HepG2 (cell line): Measurements from ENCODE around the gene RNF208. TPM values are rescaled to one million over a fixed set of nuclear protein-coding genes. Genes with fewer than 3 reads are reported as not detected.

Source experiments
- ARNT ChIP-seq: fragments of 450-650 bp; IDR thresholded peaks from 2 replicates; pipeline ENCODE4 v1.6.1; 2017
- FOXJ3 ChIP-seq: sonication (generic); formaldehyde crosslinking; IDR thresholded peaks from 2 replicates; pipeline ENCODE4 v1.4.0; 2020; ENCODE audit warnings: missing genetic modification reagents, mild to moderate bottlenecking, borderline replicate concordance
- GABPA ChIP-seq, 2 experiments: IDR thresholded peaks; 2 replicates each; pipeline ENCODE4 v1.6.1; 2011 to 2016; ENCODE audit warnings: low read depth in 2 of 2, low read length in 1 of 2, missing biosample characterization in 1 of 2, missing genetic modification characterization in 1 of 2
- HHEX ChIP-seq: IDR thresholded peaks from 2 replicates; pipeline ENCODE4 v1.6.1; 2016; ENCODE audit warnings: control low read depth
- HNRNPLL ChIP-seq: fragments of 200-400 bp; formaldehyde crosslinking; IDR thresholded peaks from 2 replicates; pipeline ENCODE4 v1.6.1; 2017; ENCODE audit warnings: mild to moderate bottlenecking, low read depth, low read length; ENCODE audit not compliant: poor library complexity, severe bottlenecking
- HOMEZ ChIP-seq: IDR thresholded peaks from 2 replicates; pipeline ENCODE4 v1.6.1; 2016; ENCODE audit warnings: low read depth
- KLF9 ChIP-seq: IDR thresholded peaks from 2 replicates; pipeline ENCODE4 v1.6.1; 2016; ENCODE audit warnings: low read depth
- KMT2A ChIP-seq: sonication (generic); formaldehyde crosslinking; IDR thresholded peaks from 2 replicates; pipeline ENCODE4 v1.4.0; 2020; ENCODE audit warnings: missing genetic modification reagents
- MAF1 ChIP-seq: sonication (generic); formaldehyde crosslinking; IDR thresholded peaks from 2 replicates; pipeline ENCODE4 v1.5.0; 2020; ENCODE audit warnings: missing genetic modification reagents, borderline replicate concordance
- NRL ChIP-seq: sonication (generic); formaldehyde crosslinking; IDR thresholded peaks from 2 replicates; pipeline ENCODE4 v1.5.0; 2020; ENCODE audit warnings: missing genetic modification reagents, mild to moderate bottlenecking, moderate library complexity, borderline replicate concordance
- POLR2AphosphoS2 ChIP-seq: IDR thresholded peaks from 2 replicates; pipeline ENCODE4 v1.6.1; 2011; ENCODE audit warnings: low read depth, low read length, improper control_type of control experiment
- PRDM15 ChIP-seq: sonication (generic); formaldehyde crosslinking; IDR thresholded peaks from 2 replicates; pipeline ENCODE4 v1.4.0; 2020; ENCODE audit warnings: missing genetic modification reagents
- REPIN1 ChIP-seq: sonication (generic); formaldehyde crosslinking; IDR thresholded peaks from 2 replicates; pipeline ENCODE4 v1.8.0; 2022; ENCODE audit warnings: missing genetic modification reagents, low read depth, mild to moderate bottlenecking, borderline replicate concordance
- SOX13 ChIP-seq, 3 experiments: fragments of 450-650 bp in 1 of 3; sonication (generic) in 1 of 3; formaldehyde crosslinking in 1 of 3; IDR thresholded peaks in 2 of 3; conservative IDR thresholded peaks in 1 of 3; 2 replicates each; pipeline versions ENCODE4 v1.5.0 to v1.6.1; 2016 to 2020; ENCODE audit warnings: antibody characterized with exemption in 1 of 3, mild to moderate bottlenecking in 1 of 3, missing compliant biosample characterization in 1 of 3, missing genetic modification reagents in 1 of 3, moderate library complexity in 1 of 3
- TBP ChIP-seq: sonication (generic); formaldehyde crosslinking; IDR thresholded peaks from 2 replicates; pipeline ENCODE4 v1.5.0; 2020; ENCODE audit warnings: missing genetic modification reagents
- TRIM24 ChIP-seq: sonication (generic); formaldehyde crosslinking; IDR thresholded peaks from 2 replicates; pipeline ENCODE4 v1.8.0; 2022; ENCODE audit warnings: mild to moderate bottlenecking, missing genetic modification reagents
- ZBTB14 ChIP-seq: sonication (generic); formaldehyde crosslinking; IDR thresholded peaks from 2 replicates; pipeline ENCODE4 v1.4.0; 2020; ENCODE audit warnings: missing genetic modification reagents
- ZBTB20 ChIP-seq: sonication (generic); formaldehyde crosslinking; IDR thresholded peaks from 2 replicates; pipeline ENCODE4 v1.8.1; 2023; ENCODE audit warnings: missing genetic modification reagents, low read depth, mild to moderate bottlenecking, borderline replicate concordance
- ZNF251 ChIP-seq: sonication (generic); formaldehyde crosslinking; IDR thresholded peaks from 2 replicates; pipeline ENCODE4 v1.9.0; 2021; ENCODE audit warnings: mild to moderate bottlenecking, missing genetic modification reagents
- ZNF383 ChIP-seq: sonication (generic); formaldehyde crosslinking; IDR thresholded peaks from 2 replicates; pipeline ENCODE4 v1.4.0; 2020; ENCODE audit warnings: missing genetic modification reagents, mild to moderate bottlenecking, borderline replicate concordance
- ZNF44 ChIP-seq: sonication (generic); formaldehyde crosslinking; IDR thresholded peaks from 2 replicates; pipeline ENCODE4 v1.5.1; 2020; ENCODE audit warnings: mild to moderate bottlenecking, missing genetic modification reagents
- ZNF780A ChIP-seq: sonication (generic); formaldehyde crosslinking; IDR thresholded peaks from 2 replicates; pipeline ENCODE4 v1.8.0; 2022; ENCODE audit warnings: mild to moderate bottlenecking, missing genetic modification reagents, moderate library complexity
- polyA plus RNA-seq, 8 experiments: library from polyadenylated mRNA; depleted of rRNA in 3 of 8; stranded (reverse) in 7 of 8; unstranded in 1 of 8; fragments of >200 nt; fragmentation: Illumina TruSeq in 4 of 8; extraction: Trizol in 4 of 8; gene quantifications; 2 replicates each; pipeline versions ENCODE4 v1.2.1 to v1.2.3, GENCODE V29; 2011 to 2016; ENCODE audit warnings: low read depth in 4 of 8, missing spikeins in 1 of 8, mixed read lengths in 1 of 8; ENCODE audit not compliant: insufficient read depth in 1 of 8
- total RNA-seq, 5 experiments: library from RNA; depleted of rRNA; stranded (reverse); fragments of >200 nt; fragmentation: Illumina TruSeq; extraction: Trizol; gene quantifications; 2 replicates each; pipeline ENCODE4 v1.2.3, GENCODE V29; 2016; ENCODE audit warnings: low read depth in 1 of 5

The RNF208 gene
- total and polyA plus RNA-seq, 2 of the 13 experiments (the other 11 are each of a cell fraction or from before 2014, with no cell fraction given) = 1.6 to 2.1 TPM

- TF ChIP-seq MAF1 (CRISPR knock-in tag) = 0 out of 2 replicates have a peak, but pooled peaks have one; percentile 26
- no peak for TF ChIP-seq ZBTB14
- peak; percentile 89 for TF ChIP-seq PRDM15
- no peak for TF ChIP-seq ARNT
- TF ChIP-seq ZBTB20 (CRISPR knock-in tag) = peak; percentile 24; the same call in 1 of the 2 replicates
- TF ChIP-seq HNRNPLL = peak; percentile 69
- TF ChIP-seq SOX13 (IDR thresholded peaks at IDR 0.05) = no peak
- TF ChIP-seq SOX13 (CRISPR knock-in tag; conservative IDR thresholded peaks at IDR 0.05 in 1 of 2, IDR thresholded peaks at IDR 0.05 in 1 of 2) = 0 out of 4 replicates have a peak, but pooled peaks of 1 of the 2 experiments have one; percentile 22
- TF ChIP-seq TRIM24 (CRISPR knock-in tag) = no peak
- 0 out of 2 replicates have a peak, but pooled peaks have one; percentile 88 for TF ChIP-seq KLF9 (CRISPR knock-in tag)
- peak; percentile 34; the same call in 1 of the 2 replicates for TF ChIP-seq HOMEZ (CRISPR knock-in tag)
- TF ChIP-seq TBP (CRISPR knock-in tag) = no peak
- no peak for TF ChIP-seq NRL (CRISPR knock-in tag)
- TF ChIP-seq ZNF44 (CRISPR knock-in tag) = no peak
- TF ChIP-seq REPIN1 (CRISPR knock-in tag) = peak; percentile 20; the same call in 1 of the 2 replicates
- no peak for TF ChIP-seq ZNF251 (CRISPR knock-in tag)
- no peak for TF ChIP-seq FOXJ3 (CRISPR knock-in tag)
- no peak for TF ChIP-seq POLR2AphosphoS2
- peak; percentile 33; the same call in 1 of the 2 replicates for TF ChIP-seq ZNF383 (CRISPR knock-in tag)
- no peak for TF ChIP-seq HHEX (CRISPR knock-in tag)
- no peak; the same call in 1 of the 2 replicates for TF ChIP-seq KMT2A
- no peak for TF ChIP-seq GABPA (IDR thresholded peaks at IDR 0.05; ENCODE audit: low read depth, low read length)
- peak; percentile 76 for TF ChIP-seq GABPA (CRISPR knock-in tag; IDR thresholded peaks at IDR 0.05; ENCODE audit: low read depth)
- TF ChIP-seq ZNF780A (CRISPR knock-in tag) = no peak
Measured at GRCh38 chr9:137217276-137218211, 4.5 kb downstream of the RNF208 start (continued).
